GM21717 (cell line): Measurements from ENCODE around the gene CST8.
"Not testable (repeated sequence)": the region's sequence is repeated elsewhere in the genome, so short reads cannot be mapped to it uniquely, and the experiment has no call there.

Source experiments
- ATAC-seq: cut with Tn5 transposase; IDR thresholded peaks from one replicate; pipeline ENCODE4 v1.9.1; 2021; ENCODE audit warnings: mild to moderate bottlenecking, moderate library complexity; ENCODE audit not compliant: unreplicated experiment

The CST8 gene, protein sequence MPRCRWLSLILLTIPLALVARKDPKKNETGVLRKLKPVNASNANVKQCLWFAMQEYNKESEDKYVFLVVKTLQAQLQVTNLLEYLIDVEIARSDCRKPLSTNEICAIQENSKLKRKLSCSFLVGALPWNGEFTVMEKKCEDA

DNA sequence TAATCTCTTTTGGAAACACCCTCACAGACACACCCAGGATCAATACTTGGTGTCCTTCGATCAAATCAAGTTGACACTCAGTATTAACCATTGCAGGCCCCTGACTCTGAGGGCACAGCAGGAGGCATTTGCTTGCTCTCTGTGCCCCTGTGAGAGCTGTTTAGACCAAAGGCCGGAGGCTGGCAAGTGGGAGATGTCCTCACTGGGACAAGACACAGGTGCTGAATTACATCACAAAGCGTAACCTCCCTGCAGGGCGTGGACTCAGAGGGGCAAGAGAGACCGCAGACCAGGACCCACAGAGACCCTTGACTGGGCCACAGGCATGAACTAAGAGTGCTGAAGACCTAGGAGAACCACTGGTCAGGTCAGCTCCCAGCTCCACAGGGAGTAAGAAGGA lies at the start of gene CST8:
TSS of gene CST8 (plus strand) at position 301 of the 400 bp plus-strand sequence. CDS start 551 bp downstream, outside the sequence.
- no peak for ATAC-seq

DNA sequence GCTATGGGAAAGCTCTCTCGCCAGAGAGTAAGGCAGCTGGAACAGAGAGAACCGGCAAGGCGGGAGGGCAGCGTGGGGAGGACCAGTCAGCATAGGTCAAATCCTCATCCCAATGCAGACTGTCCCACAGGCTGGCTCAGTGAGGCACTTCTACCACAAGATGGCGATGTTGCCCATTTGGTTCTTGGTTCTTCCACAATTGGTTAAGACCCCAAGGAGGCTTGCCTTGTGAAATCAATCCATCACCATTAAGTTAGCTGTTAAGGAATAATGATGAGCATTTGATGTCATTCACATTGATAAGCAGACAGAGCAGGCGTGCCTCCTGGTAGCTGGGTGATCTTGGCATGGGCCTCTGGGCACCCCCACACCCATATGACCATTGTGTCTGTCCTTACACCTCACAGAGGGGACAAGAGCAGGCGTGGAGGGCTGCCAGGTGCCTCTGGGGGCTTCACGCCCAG lies 49.0 kb upstream of the CST8 start:
- ATAC-seq = no peak

DNA sequence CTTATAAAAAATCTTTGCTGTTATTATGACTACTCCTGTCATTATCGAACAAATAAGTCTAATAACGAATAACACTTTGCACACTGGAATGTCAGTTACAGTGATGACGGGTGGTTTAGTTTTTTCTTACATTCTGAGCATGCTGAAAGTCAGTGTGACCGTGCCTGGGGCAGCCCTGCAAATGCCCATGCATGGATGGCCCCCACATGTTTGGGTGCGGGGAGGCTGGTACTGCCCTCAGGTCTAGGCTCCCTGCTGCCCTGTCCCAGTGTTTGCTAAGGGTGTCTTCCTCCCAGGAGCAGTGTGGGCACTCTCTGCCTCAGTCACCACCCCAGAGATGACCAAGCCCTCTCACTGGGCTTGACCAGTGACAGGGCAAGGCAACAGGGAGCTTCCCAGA lies 48.5 kb upstream of the CST8 start:
- no peak for ATAC-seq

DNA sequence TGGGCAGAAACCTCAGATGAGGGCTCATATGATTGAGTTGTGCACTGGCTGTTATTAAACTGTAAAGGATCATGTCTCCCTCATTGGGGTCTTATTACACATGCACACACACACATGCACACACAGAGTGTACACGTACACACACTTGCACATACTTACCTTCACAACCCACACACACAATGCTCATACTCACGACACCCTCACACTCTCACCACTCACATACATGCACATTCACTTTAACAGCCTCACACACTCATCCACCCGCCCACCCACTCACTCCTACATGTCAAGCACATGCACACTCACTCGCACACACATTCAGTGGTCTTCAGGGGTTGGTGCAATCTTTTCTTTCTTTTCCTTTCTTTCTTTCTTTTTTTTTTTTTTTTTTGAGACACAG lies 46.1 kb upstream of the CST8 start:
- no peak for ATAC-seq

DNA sequence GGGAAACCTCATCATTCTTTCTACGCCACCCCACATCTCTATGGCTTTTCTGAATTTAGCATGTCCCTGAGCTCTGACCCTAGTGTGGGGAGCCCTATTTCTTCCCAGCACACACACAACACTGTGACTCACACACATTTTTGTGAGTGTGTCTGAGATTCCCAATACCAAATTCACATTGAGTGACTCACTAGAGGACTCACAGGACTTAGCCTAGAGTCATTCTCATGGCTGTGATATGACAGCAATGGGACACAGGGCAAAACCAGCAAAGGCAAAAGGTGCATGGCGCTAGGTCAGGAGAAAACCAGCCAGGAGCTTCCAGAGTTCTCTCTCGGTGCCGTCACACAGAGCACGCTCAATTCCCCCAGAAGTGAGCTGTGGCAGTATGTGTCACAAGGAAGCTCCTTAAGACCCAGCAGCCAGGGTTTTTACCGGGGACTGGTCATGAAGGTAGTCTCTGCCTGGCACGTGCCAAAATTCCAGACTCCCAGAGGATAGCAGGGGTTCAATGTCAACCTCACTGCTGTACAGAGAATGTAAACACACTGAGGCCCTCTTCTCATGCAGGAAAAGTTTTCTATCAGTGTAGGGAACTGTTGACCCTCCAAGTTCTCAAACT lies 45.2 kb upstream of the CST8 start:
- ATAC-seq = no peak

DNA sequence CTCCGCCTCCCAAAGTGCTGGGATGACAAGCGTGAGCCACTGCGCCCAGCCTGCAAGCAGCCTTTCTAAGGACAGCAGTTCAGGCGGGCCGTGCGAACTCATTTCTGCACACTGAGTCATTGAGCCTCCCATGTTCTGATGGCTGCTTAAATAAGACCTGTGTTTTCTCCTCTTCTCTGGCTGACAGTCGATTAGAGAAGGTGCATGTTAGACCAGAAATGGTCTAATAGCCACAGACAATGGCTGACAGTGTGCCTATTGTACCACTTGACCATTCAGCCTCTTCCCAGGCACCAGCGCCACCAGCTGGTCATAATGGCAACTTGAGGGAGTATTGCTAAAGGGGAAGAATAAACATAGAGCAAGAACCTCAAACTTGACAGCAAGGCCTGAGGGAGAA lies 44.4 kb upstream of the CST8 start:
- no peak for ATAC-seq

DNA sequence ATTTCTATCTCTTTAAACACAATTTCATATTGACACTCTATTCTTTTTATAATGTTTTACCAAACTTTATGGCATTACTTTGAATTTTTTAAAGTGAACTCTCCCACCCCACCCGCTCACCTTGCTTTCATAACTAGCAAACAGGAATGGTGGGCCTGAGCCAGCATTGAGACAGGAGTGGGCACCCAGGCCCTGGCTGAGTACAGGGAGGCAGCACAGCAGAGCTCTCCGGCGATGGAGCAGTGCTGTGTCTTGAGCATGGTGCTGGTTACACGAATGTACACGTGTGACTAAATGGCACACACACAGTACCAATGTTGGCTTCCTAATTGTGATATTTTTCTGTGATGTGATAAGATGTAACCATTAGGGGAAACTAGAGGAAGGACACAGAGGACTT lies 42.8 kb upstream of the CST8 start:
- no peak for ATAC-seq

DNA sequence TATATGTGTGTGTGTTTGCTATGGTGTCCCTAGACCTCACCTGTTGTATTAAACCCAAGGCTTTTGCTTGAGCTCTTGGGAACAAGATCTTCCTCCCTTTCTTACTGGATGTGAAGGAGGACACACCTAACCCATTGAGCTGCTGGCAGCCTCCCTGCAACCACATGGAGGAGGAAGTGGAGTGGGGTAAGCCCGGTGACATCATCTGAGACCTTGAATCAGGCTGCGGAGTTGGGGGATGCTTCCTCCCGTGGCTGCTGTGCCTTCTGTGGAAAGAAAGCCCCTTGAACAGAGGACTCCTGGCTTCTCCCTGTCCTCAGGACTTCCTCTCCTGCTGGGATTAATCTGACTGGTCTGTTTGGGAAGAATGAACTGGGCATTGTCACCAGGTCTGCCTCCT lies 41.5 kb upstream of the CST8 start:
- no peak for ATAC-seq

DNA sequence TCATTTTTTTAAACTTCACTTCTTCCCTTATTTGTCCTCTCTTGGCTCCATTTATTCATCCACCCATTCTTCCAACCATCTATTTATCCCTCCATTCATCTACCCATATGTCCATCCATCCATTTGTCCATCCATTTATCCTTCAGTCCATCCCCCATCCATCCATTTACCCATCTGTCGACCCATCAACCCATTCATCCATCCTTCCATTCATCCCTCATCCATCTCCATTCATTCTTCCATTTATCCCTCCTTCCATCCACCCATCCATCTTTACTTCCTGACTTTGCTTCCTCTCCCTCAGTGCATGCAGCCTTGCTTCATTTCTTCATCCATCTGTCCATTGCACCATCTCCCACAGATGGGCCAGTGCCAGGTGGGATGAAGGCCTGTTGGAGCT lies 40.0 kb upstream of the CST8 start:
- ATAC-seq = no peak

DNA sequence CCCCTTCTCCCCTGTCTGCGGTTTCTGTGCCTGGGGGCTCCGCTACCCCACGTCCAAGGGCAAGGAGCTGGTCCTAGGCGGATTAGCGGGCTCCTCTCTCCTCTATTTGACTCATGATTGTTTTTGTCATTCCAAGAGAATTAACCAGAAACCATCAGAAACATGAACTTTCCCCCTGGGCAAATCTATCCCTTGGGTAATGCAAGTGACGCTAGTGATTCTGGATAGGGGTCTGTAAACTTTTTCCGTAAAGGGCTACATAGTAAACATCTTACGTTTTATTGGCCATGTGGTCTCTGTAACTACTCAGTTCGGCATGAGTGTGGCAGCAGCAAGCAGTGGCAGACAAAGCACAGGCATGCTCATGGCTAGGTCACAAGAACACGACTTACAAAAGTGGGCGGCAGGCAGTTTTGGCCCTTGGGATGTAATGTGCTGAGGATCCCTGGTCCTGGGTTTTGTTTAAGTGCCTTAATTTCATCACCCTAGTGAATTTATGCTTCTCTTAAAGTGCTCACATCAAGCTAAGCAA lies 38.9 kb upstream of the CST8 start:
- ATAC-seq = no peak

DNA sequence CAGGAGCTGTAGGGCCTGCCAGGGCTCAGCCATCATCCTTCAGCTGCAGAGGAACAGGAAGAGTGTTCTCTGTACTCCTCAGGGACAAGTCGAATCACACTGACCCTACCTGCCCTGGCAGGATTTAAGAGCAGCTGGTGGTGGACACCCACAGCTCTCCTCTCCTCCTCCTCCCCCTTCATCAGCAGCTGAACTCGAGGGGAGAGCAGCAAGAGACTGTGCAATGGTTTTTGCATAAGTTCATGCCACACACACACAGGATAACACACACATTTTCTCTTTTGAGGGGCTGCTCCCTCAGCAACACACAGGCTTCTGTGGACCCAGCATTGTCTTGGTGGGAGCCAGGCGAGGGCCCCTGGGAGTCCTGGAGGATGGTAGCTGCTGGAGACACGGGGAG lies 38.1 kb upstream of the CST8 start, which contains the start of gene CST11:
TSS of gene CST11 (minus strand) at position 101 of the 400 bp plus-strand sequence. CDS start at position 36, 65 bp downstream.
- no peak for ATAC-seq

DNA sequence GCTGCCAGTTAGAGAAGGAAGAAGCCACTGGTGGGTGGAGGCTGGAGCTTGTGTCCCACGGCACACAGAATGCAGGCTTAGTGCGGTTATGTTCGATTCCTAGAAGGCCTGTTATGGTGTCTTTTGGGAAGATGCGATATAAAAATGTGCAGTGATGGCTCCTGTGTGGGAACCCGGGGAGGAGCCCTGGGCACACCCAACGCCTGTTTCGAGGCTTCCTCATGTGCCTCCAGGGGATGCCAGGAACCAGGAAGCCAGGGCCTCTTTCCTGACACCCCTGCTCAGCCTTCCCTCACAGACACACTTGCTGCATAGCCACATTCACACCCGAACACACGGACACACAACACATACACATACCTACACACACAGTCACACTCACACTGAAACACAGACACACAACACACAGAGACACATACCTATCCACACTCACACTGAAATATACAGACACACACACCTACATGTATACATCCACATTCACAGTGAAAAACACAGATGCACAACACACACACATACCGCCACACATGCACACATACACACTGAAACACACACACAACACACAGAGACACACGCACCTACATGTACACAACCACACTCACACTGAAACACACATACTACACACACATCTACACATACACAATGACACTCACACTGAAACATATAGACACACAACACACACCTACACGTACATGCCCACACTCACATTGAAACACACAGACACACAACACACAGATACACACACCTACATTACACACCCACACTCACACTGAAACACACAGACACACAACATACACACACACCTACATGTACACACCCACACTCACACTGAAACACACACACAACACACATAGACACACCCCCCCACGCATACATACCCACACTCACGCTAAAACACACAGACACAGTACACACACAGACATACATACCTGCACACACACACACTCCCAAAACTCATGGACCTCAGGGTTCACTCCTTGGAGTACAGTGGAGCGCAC lies 37.1 kb upstream of the CST8 start:
- ATAC-seq = no peak

DNA sequence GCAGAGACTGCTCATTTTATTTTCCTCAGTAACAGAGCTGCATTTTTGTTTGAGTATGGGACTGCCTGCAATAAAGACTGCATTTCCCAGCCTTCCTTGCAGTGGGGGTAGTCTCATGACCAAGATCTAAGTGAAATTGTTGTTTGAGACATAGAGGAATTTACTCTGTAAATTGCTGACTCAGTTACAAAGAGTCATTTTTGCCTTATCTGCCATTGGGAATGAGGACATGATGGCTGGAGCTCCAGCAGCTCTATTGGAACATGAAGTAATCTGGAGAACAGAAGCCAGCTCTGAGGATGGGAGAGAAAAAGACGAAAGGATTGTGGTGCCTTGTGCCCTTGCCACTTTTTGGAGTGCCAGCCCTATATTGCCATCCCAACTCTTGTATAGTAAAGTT lies 36.1 kb upstream of the CST8 start:
- no peak for ATAC-seq

DNA sequence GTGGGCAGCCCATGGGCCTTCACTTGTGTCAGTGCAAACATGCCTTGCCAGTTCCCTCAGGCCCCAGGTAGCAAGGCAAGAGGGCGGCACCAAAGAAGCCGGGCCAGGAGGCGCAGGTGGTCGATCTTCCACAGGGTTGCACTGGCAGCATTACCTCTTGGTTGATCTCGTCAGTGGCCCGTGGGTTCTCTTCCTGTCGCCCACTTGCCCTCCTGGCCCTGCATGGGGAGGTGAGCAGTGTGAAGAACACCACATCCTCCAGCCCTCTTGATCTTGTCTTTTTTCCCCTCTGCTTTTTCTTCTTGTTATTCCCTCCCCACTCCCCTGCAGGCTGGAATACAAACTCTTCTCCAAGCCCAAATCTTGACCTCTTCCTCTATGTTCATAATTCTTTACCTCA lies 35.3 kb upstream of the CST8 start:
- ATAC-seq = no peak

DNA sequence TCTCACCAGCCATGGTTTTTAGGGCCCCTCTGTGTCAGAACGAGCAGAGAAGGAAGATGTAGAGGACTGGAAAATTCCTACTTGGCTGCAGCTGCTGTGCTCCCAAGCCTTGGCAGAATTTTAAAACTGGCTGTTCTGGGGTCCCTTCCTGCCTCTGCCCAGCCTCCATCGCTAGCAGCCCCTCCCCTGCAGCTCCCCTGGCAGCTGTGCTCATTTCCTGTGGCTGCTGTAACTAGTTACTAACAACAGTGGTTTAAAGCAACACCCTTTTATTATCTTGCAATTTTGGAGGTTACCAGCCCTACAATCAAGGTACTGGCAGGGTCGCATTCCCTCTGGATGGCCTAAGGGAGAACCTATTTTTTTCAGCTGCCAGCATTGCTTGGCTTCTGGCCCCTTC lies 34.5 kb upstream of the CST8 start:
- no peak for ATAC-seq

DNA sequence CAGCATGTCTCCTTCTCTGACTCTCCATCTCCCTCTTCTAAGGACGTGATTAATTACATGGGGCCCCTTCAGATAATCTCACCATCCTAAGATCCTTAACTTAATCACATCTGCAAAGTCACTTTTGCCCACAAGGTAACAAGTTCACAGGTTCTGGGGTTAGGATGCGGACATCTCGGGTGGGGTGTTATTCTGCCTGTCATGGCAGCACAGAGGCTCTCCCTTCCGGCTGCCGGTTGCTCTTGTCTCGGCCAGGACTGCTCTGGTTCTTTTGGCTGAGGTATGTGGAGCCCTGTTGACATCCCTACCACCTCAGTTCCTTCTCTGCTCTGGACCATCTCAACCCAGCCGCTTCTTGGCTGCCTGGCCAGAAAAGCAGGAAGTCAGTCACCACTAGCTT lies 34.0 kb upstream of the CST8 start:
- no peak for ATAC-seq

DNA sequence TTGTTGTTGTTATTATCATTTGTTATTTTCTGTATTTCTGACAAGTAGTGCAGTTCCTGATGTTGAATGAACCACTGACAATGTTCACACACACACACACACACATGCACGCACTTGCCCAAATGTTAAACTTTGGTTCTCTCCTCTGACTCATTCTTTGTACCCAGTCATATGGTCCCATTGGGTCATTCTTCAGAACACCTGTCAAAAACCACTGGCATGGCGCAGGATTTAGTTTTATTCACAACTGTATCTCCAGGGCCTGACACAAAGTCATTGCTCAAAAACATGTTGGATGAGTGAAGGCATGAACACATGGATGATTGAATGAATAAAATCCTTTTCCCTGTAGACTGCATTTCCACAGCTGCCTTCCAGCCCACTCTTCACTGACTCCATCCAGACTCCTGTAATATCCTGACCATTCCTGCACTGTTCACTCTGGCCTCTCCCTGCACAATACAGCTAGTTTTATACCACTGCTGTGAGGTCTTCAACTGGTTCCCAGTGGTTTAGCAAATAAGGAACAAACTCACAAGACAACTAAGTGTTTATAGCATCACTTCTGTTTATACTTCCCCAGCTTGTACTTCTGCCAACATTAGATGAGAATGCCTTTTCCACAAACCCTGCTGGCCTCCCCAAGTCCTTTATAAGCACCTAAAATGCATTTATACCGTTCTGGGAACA lies 31.3 kb upstream of the CST8 start:
- no peak for ATAC-seq

DNA sequence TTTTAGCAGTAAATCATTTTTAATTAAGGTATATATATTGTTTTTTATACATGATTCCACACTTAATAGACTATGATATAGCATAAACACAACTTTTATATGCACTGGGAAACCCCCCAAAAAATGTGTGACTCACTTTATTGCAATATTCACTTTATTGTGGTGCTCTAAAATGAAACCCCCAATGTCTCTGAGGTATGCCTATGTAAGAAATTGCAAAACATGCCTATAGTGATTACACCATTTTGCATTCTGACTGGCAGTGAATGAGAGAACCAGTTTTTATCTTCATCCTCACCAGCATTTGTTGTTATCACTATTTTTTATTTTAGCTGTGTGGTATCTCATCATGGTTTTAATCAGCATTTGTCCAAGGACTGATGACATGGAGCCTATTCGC lies 29.7 kb upstream of the CST8 start:
- no peak for ATAC-seq

DNA sequence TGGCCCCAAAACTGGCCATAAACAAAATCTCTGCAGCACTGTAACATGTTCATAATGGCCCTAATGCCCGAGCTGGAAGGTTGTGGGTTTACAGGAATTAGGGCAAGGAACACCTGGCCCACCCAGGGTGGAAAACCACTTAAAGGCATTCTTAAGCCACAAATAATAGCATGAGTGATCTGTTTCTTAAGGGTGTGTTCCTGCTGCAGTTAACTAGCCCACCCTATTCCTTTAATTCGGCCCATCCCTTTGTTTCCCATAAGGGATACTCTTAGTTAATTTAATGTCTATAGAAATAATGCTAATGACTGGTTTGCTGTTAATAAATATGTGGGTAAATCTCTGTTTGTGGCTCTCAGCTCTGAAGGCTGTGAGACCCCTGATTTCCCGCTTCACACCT lies 24.0 kb upstream of the CST8 start:
- not testable (repeated sequence) for ATAC-seq

DNA sequence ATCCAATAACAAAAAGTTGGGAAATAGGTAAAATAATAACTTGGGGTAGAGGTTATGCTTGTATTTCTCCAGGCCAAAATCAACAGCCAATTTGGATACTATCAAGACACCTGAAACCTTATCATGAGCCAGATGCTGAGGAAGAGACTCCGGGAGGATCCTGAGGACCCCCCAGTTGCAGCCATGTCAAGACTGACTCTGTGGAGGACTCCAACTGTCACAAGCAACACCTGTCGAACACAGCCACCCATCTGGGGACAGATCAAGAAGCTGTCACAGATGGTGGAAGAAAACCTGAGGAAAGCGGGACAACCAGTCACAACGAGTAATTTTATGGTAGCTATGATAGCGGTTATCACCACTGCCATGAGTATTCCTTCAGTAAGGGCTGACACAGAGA lies 18.6 kb upstream of the CST8 start:
- not testable (repeated sequence) for ATAC-seq

DNA sequence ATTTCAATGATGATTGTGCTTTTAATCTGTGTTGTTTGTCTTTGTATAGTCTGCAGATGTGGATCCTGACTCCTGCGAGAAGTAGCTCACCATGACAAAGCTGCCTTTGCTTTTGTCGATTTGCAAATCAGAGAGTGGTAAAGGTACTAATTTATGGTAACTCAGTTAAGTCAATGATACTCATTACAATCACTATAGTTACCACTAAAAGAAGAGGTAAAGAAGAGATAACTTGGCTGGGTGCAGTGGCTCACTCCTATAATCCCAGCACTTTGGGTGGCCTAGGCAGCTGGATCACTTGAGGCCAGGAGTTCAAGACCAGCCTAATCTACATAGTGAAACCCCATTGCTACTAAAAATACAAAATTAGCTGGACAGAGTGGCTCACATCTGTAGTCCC lies 17.6 kb upstream of the CST8 start:
- not testable (repeated sequence) for ATAC-seq
